Stimulated activated CD8-positive, alpha-beta memory T cell treated with anti-CD3 and anti-CD28 coated beads, Interleukin-12 subunit alpha, Interleukin-12 subunit beta, amount 100 ng/mL, for 24 hours (primary cell): ENCODE results near the gene RGS3.
"Not testable (repeated sequence)": the region's sequence is repeated elsewhere in the genome, so short reads cannot be mapped to it uniquely, and the experiment has no call there.

Source experiments
- DNase-seq: peaks from one replicate; pipeline ENCODE4 v3.0.0-alpha.2; 2020; ENCODE audit errors: extremely low read depth

The RGS3 gene

GRCh38 chr9:113463418-113464285, at the start of gene RGS3:
TSS of gene RGS3 (plus strand) at chr9:113463727. CDS start at chr9:113463803, 76 bp downstream.
- DNase-seq = no peak

GRCh38 chr9:113416149-113416721, 47.3 kb upstream of the RGS3 start:
- no peak for DNase-seq

GRCh38 chr9:113417370-113417769, 46.2 kb upstream of the RGS3 start:
- no peak for DNase-seq

- DNase-seq = no peak
Observed at GRCh38 chr9:113421726-113422125, 41.8 kb upstream of the RGS3 start.

GRCh38 chr9:113425072-113425471, 38.5 kb upstream of the RGS3 start:
- DNase-seq = no peak

- DNase-seq = no peak
Observed at GRCh38 chr9:113426701-113427100, 36.8 kb upstream of the RGS3 start.

GRCh38 chr9:113427629-113428028, 35.9 kb upstream of the RGS3 start:
- DNase-seq = no peak

- DNase-seq = no peak
Observed at GRCh38 chr9:113428062-113428615, 35.4 kb upstream of the RGS3 start.

- no peak for DNase-seq
Observed at GRCh38 chr9:113431191-113431590, 32.3 kb upstream of the RGS3 start.

- no peak for DNase-seq
Observed at GRCh38 chr9:113436728-113437515, 26.6 kb upstream of the RGS3 start.

GRCh38 chr9:113437716-113438115, 25.8 kb upstream of the RGS3 start:
- DNase-seq = not testable (repeated sequence)

- no peak for DNase-seq
Observed at GRCh38 chr9:113444736-113445135, 18.8 kb upstream of the RGS3 start.

GRCh38 chr9:113446323-113446740, 17.2 kb upstream of the RGS3 start:
- no peak for DNase-seq

- no peak for DNase-seq
Observed at GRCh38 chr9:113449376-113449775, 14.2 kb upstream of the RGS3 start.

- DNase-seq = no peak
Observed at GRCh38 chr9:113452113-113452605, 11.4 kb upstream of the RGS3 start.

- DNase-seq = no peak
Observed at GRCh38 chr9:113454914-113455761, 8.4 kb upstream of the RGS3 start.

- DNase-seq = no peak
Observed at GRCh38 chr9:113456235-113456634, 7.3 kb upstream of the RGS3 start.

GRCh38 chr9:113461285-113461684, 2.2 kb upstream of the RGS3 start:
- DNase-seq = no peak

GRCh38 chr9:113461943-113462342, 1.6 kb upstream of the RGS3 start:
- DNase-seq = no peak

- DNase-seq = no peak
Observed at GRCh38 chr9:113462781-113463286, 693 bp upstream of the RGS3 start.

GRCh38 chr9:113464286-113464660, 746 bp downstream of the RGS3 start:
- DNase-seq = no peak
